Umbilical cord (tissue), 2 donors: Measurements from ENCODE around the gene COL5A2. TPM values are rescaled to one million over a fixed set of nuclear protein-coding genes. Genes with fewer than 3 reads are reported as not detected.

Experiments
- DNase-seq: peaks from one replicate; pipeline ENCODE4 v3.0.0-alpha.2; 2015; ENCODE audit warnings: low spot score
- total RNA-seq: library from RNA; depleted of rRNA; stranded (reverse); fragments of >200 nt; gene quantifications from one replicate; pipeline ENCODE4 v1.2.3, GENCODE V29; 2014; ENCODE audit warnings: low replicate concordance; ENCODE audit not compliant: insufficient read depth

Gene COL5A2
- total RNA-seq, 1 donor from 2014 or later: 2,163 TPM

DNA sequence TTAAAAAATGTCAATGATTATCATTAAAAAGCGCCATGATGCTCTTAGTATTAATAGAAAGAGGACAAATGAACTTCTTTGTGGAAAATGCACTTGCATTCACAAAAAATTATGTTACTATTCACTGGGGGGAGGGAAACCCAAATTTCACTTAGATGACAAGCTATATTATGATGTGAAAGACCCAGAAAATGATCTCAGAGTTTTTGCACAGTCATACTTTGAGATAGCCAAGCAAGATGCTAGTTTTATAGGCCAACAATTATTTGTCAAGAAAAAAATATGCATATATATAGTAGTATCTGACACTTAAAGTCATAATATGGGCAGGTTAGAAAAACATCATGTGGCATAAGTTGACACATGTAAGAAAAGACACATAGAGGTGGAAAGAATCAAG, 31.6 kb downstream of the COL5A2 start:
- no peak for DNase-seq

DNA sequence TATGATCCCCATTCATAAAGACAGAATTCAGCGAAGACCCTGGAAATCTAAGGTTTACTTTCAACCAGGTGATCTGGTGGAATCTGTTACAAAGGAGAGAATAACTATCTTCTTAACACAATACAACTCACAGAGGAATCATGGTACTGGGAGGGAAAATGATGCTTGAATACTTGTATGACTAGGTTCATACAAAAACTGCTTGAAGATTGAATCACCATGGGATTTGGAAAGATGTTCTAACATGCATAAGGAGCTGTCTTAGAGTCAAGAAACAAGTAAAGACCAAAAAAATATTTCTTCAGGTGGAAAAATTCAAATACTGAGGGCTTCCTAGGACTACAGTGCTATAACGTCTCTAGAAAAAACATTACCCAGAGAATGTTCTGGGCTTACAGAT, 32.2 kb downstream of the COL5A2 start:
- DNase-seq: no peak

DNA sequence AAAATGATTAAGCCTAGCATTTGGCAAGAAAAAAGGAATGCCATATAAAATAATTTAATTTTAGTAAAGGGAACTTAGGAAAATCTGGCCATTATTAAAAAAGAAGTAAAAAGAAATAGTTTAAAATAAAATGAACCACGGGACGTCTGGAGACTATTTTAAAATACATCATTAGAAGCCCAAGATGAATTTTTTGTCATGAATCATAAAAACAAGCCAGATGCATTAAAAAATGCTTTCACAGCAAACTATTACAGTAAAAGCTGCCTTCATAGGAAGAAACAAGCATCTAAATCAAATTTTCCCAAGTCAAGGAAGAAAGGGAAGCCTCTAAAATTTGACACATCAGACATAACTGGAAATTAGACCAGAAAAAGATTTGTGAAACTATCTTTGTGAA, 33.0 kb downstream of the COL5A2 start:
- no peak for DNase-seq

DNA sequence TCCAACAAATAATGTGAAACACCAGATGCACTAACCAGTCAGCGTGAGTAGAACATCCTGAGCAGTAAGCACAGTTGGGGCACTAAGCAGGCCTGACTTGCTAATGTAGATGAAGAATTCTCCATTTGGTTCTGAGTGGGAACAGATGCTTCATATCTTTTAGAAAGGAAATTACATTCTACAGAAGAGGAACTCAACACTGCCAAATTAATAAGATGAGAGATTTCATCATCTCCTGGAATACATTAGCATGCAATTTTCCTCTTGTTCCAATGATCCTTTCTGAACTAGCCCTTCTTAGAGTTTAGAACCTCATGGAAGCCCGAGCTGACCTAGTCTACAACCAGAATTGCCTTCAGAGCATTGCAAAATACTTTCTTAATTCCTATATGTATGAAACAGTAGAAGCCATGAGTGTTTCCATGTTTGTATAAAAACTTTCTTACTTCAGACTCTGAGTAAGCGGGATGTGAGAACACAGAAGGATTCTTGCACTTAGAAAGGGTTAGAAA, 34.8 kb downstream of the COL5A2 start:
- DNase-seq: no peak

DNA sequence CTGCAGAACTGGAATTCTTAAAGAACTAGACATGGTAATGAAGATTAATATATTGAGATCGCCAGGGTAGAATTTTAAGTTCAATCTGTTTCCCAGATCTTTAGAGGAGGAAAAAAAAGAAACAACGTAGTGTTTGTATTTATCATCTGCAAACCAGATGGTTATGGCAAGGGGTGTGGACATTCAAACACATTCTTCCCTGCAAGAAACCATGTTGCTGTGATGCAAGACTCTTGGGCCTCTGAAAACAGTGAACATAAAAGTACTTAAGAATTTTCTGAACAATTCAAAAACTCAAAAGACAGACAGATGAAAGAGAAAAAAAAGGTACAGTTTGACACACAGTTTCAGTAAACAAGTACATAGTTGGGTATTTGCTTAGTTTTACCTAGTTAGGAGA, 35.6 kb downstream of the COL5A2 start:
- peak; percentile 63 for DNase-seq

DNA sequence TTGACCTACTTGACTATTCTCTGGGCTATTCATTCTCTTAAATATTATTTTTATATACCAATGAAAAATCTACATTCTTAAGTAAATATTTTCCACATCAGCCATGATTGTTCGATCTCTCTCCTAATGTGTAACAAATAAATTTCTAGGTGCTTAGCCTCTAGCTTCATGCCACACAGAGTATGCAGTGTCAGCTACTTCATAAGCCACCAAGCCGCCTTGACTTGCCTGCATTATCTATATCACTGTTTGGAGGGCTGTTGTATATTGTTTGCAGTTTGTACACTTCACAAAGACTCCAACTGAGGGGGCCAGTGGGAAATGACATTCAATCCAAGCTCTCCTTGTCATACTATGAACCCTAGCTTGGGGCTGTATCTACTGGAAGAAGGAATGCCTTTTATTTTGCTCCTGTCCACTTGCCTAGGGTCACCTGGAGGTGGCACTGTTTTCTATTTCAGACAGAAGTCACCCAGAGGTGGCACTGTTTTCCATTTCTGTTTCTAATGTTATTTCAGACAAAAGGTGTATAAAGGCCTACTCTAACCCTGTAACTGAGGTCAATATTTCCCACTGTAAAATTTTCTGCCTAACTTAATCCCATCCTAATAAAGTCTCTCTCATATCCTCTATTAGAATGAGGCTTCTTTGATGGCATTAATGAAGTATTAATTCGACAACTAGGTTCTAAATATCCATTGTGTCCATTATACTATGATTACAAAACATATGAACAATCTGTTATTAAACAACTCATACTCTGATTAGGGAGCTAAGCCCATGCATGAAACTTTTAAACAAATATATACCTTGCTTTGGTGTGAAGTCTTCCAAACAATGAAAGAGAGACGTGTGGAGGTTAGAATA, 36.4 kb downstream of the COL5A2 start:
- DNase-seq: no peak

DNA sequence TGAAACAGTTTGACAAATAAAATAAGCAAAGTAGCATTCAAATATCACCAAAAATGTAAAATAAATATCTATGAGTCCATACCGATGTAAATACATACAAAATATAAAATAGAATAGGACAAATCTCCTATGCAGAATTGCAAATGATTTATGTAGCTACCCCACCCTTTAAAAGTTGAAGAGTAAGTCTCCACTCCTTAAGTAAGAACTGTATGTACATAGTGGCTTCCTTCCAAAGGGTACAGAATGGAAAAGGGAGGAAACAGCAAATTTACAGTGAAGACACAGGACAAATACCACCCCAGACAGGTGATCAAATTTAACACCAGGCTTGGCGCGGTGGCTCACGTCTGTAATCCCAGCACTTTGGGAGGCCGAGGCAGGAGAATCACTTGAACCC, 40.8 kb downstream of the COL5A2 start:
- no peak for DNase-seq

DNA sequence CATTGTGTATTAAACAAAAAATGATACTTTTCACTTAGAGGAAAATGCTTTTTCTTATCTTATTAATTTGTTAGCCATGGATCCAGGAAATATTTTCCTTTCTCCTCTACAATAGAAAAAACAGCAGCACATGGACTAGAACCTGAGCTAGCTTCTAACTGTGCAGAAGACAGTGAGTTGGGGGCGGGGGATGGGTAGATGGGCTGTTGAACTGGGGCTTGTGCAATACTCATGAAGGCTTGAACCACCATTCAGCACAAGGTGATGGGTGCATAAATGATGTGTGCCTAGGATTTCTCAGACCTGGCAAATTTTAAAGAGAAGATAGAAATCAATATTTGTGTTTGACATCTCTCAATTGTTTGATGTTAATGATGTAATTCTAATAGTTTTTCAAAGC, 42.0 kb downstream of the COL5A2 start:
- DNase-seq: no peak

DNA sequence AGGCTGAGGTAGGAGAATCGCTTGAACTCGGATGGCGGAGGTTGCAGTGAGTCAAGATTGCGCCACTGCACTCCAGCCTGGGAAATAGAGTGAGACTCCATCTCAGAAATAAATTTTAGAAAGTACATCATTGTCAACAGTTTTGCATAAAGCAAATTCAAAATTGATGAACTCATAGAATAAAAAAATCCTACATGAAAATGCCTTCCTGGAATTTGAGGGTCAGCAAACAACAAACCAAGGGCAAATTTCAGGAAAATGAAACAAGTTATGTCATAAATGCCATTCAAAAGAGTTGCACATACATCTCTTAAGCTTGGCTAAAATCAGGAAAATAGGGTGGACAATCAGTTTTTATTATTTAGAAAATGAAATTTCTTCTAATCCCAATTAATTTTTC, 45.1 kb downstream of the COL5A2 start:
- no peak for DNase-seq

DNA sequence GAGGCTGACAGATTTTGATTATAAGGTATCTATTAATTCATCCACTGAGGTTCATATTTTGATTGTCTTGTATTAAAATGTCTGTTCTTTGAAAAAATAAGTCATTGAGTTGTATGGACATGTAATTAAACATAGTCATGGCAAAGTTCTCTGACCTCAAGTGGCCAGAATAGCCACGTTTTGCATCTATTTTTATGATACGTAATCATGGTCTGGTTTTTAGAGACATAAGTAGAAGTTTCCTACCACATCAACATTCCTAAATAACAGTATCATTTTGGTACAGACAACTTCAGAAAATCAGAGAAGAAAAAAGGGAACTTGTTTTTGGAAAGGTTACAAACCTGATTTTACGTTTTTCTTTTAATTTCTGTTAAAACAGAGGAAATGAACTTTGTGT, 47.6 kb downstream of the COL5A2 start:
- DNase-seq: no peak

DNA sequence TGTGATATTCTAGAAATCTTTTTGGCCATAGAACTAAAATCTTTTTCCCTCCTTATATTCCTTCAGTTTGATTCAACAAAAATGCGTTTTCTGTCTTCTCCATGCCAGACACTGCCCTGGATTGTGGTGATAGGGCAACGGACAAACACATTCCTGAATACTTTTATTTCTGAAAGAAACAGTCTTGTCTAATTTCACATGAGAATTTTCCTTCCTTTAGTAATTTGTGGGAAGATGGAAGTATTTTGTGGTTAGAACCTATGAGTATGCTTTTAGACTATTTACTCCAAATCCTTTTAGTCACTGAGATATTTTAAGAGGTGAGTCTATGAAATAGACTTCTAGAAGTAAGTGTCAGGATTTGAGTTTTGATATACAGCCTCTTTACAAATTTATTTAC, 49.6 kb downstream of the COL5A2 start:
- DNase-seq: no peak

DNA sequence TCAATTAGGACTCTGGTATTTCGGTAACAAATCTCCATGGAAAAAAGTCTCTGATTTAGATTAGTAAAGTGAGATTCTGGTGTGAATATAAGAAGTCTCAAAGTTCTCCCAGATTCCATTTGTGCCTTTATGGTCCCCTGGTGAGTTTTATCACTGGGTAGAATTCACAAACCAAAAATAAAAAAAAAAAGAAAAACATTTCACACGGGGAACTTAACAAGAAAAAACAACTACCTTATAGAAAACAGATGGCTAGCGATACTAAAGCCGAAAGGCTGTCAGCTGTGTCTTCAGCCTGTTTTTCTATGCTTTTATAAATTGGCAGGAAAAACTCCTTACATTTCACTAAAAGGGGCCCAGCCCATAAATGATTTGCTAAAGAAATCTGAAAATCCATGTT, 50.6 kb downstream of the COL5A2 start:
- DNase-seq: peak; percentile 45

DNA sequence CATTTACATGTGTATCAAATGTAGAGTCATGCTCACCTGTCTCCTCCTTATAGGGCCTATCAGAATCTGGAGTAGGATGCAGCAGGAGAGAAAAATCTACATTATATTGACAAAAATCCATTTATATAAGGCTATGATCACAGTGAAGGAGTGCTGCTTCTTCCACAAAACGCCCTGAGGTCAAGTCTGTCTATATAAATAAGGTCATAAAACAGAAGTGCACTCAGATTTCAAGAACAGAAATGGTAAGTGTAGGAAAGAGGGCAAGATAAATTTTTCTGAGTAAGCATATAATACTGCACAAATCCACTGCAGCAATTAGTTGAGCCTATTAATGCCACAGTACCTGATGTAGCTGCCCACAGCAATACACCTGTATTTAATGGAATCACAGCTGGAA, 51.8 kb downstream of the COL5A2 start:
- DNase-seq: no peak

DNA sequence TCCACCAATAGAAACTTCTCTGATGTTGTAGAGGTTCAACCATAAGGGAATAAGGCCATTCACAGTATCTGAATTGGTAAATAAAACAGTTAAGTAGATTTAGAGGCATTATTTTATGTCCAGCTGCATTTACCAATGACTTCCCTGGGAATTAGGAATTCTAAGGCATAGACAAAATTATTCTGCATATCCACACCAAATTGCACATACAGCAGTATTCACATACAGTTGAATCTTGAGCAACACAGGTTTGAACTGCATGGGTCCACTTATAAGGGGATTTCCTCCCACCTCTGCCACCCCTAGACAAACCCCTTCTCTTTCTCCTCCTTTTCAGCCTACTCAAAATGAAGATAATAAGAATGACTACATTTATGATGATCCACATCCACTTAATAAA, 54.4 kb downstream of the COL5A2 start:
- no peak for DNase-seq

DNA sequence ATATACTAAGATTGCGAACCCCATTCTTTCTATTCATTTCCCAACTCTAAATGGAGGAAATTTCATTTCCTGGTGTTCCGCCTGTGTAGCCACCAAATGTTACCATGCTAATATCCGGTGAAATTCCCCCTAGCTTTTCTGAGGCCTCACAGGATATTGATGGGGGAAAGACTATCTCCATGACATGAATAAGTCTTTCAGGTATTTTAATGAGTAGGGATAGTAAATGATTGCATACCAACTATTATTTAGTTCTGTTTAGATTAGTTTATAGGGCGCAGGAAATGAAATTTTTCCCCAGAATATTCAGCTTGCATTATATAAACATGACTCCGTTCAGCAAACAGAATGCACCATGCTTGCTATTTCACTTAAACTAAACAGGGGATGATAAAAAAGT, 55.4 kb downstream of the COL5A2 start:
- DNase-seq: no peak

DNA sequence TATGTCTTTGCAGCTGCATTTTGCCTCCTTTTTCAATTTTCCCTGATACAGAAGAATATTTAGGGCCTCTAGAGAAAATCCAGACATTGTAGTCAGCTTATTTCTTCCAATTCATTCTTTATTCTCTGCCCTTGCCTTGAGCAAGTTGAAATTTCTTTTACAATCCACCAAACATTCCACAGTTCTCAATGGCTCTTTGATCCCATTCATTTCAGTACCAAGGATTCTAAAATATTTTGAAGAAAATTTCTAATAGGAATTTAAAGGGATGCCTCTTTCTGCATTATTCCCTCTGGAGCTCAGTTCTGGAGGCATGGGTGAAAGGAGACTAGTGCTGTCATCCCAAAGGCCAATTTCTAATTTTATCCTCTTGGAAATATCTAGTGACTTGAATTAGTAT, 61.2 kb downstream of the COL5A2 start:
- no peak for DNase-seq

DNA sequence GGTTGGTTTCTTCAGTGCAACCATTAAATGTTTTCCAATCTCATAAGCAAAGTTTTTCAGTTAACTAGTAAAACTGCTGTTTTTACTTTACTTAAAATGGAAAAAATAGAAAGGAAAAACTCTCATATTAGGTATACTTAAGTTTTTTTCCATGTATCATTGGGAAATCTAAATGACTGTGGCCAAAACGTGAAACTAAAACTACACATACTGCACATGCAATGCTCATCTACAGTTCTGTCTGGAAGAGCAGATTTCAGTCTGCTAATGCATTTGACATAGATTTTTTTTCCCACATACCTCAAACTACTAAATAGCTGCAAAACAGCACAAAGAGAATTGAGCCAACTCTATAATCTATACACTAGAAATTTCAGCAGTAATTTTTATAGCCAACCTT, 62.6 kb downstream of the COL5A2 start:
- DNase-seq: no peak

DNA sequence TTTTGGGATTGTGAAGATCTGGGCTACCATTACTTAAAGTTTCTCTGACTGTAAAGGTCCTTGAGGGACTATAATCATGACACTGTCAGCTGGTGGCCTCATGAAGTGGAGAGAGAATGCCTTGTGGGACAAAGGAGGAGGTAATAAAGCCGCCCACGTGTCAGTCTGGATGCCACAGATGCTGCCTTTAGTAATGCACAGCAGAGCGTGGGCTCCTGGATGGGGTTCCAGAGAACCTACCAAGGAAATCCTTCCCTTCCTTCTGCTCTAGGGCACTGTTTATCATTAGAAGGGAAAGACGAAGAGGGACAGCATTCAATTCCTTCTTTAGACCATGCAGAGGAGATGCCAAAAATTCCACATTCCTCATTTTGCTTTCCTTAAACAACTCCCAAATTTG, 63.5 kb downstream of the COL5A2 start:
- DNase-seq: no peak

DNA sequence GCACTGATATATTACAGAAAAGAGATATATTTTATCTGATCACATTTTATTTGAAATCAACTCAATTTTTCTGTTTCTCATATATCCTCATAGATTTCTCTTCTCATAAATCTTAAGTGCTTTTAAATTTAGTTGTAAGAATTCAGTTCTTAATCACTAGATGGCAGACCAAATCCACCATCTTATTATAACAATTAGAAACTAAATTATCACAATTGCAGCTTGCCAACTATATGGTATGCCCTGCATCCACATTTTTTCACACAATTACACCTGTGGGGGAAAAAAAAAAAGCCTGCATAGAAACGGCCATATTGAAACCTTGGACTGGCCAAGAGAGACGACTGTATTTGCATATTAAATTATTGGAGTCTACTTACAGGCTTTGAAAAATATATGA, 64.4 kb downstream of the COL5A2 start:
- DNase-seq: no peak

DNA sequence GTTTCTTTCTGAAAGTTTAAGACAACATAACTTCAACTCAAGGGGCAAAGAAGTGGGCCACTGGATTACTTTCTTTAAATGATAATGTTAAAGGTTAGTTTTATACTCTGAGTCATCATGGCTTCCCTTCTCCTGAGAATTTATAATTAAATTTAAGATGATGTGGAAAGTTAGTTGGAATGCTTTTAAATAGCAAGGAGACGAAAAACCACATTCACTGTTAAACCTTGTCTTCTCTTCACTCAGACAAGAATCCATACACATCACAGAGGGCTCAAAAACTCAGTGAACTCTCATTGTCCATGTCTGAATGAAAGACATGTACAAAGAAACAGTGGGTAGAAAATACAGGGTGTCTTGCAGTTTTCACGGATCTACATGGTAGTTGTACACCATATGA, 65.6 kb downstream of the COL5A2 start:
- no peak for DNase-seq

DNA sequence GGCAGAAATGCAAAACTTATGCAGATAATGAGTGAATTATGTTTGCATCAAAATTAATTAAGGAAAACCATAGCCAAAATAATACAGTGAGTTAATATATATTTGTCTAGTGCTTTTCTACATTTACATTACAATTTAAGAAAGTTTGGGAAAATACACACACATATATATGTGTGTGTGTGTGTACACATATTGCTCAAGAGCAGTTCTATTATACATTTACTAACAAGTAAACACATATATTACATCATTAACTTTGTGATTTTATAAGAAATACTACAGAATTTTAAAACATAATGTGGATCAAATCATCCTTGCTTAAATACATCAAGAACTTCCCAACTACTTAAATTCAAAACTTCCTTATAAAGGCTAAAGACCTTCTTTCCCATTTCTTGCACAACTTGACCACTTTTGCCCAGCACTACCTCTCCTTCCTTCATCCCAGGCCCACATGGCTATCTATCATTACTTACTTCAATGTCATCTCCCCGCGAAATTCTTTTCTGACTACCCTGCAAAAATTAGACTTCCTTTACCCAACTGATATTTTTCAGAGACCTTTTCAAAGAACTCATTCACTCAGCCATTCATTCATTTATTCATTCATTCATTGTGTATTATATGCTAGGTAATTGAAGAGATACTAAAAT, 68.4 kb downstream of the COL5A2 start:
- DNase-seq: no peak

DNA sequence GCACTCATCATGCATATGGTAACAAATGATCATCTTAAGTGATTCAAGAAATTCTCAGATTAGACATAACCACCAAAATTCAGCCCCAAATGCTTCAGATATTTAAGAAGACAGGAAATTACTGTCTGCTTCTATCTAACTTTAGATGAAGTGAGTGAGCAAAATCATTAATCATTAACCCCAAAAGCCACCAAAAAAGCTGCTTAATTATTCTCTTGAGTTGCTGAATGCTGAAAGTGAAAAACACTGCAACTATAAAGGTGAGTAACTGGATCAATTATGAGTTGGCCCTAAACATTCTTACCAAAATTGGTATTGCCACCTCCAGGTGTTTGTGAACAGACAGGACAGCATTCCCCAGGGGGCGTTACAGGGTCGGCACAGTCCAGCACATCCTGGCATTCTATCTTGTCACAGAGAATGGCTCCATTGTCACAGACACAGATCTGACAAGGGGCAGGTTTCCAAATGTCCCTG, 69.6 kb downstream of the COL5A2 start:
- DNase-seq: no peak

DNA sequence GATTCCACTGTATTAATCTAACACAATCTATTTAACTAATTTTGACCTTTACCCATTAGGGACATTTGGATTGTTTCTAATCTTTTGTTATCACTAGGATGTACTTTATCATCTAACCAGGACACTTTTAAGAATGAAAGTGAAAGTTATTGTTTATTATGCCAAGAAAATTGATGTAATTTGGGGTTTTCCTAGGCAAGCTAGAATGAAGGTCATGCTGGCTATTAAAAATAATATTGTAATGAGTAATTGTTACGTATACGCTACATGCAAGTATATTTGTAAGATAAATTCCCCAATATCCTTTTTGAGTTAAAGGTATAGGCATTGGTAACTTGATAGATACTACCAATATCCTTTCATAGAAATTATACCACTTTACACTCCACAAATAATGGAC, 74.6 kb downstream of the COL5A2 start:
- DNase-seq: no peak
